Measurements from ENCODE around the gene FAM234A.

Gene FAM234A

GRCh38 chr16:259814-260253, 25.2 kb downstream of the FAM234A start:
- no peak for TF ChIP-seq CTCF (IDR thresholded peaks at IDR 0.05; ENCODE audit: low read length, missing control alignments)
- DNase-seq (ENCODE audit: low read depth) = no peak

GRCh38 chr16:260326-260725, 25.7 kb downstream of the FAM234A start:
- no peak for TF ChIP-seq CTCF (IDR thresholded peaks at IDR 0.05; ENCODE audit: low read length, missing control alignments)
- DNase-seq (ENCODE audit: low read depth) = no peak
- no peak overlapping the region for H3K4me3 ChIP-seq (replicated peaks; ENCODE audit: low read depth, low read length)

More at GRCh38 chr16:259814-260253, 25.2 kb downstream of the FAM234A start:
- H3K4me3 ChIP-seq (replicated peaks; ENCODE audit: low read depth, low read length) = no peak overlapping the region

- TF ChIP-seq CTCF (IDR thresholded peaks at IDR 0.05; ENCODE audit: low read length, missing control alignments) = no peak
- no peak for DNase-seq (ENCODE audit: low read depth)
- H3K4me3 ChIP-seq (replicated peaks; ENCODE audit: low read depth, low read length) = no peak overlapping the region
Measured at GRCh38 chr16:261031-261691, 26.5 kb downstream of the FAM234A start.

- TF ChIP-seq CTCF (IDR thresholded peaks at IDR 0.05; ENCODE audit: low read length, missing control alignments) = no peak
- no peak for DNase-seq (ENCODE audit: low read depth)
- no peak overlapping the region for H3K4me3 ChIP-seq (replicated peaks; ENCODE audit: low read depth, low read length)
Measured at GRCh38 chr16:262121-262745, 27.6 kb downstream of the FAM234A start.

GRCh38 chr16:263182-263774, 28.7 kb downstream of the FAM234A start:
- no peak for DNase-seq (ENCODE audit: low read depth)
- TF ChIP-seq CTCF (IDR thresholded peaks at IDR 0.05; ENCODE audit: low read length, missing control alignments) = no peak
- H3K4me3 ChIP-seq (replicated peaks; ENCODE audit: low read depth, low read length) = no peak overlapping the region

- no peak overlapping the region for H3K4me3 ChIP-seq (replicated peaks; ENCODE audit: low read depth, low read length)
- no peak for TF ChIP-seq CTCF (IDR thresholded peaks at IDR 0.05; ENCODE audit: low read length, missing control alignments)
- no peak for DNase-seq (ENCODE audit: low read depth)
Measured at GRCh38 chr16:263944-264343, 29.3 kb downstream of the FAM234A start.

Measured in fibroblast of pulmonary artery (primary cell).